Activated CD4-positive, alpha-beta T cell treated with anti-CD3 and anti-CD28 coated beads for 24 hours (primary cell): ENCODE measurements around the gene PADI1.

Source experiments
- DNase-seq, 2 donors: peaks; one replicate each; pipeline ENCODE4 v3.0.0-alpha.2; 2020; ENCODE audit warnings: low read depth in 2 of 2

Gene PADI1, protein sequence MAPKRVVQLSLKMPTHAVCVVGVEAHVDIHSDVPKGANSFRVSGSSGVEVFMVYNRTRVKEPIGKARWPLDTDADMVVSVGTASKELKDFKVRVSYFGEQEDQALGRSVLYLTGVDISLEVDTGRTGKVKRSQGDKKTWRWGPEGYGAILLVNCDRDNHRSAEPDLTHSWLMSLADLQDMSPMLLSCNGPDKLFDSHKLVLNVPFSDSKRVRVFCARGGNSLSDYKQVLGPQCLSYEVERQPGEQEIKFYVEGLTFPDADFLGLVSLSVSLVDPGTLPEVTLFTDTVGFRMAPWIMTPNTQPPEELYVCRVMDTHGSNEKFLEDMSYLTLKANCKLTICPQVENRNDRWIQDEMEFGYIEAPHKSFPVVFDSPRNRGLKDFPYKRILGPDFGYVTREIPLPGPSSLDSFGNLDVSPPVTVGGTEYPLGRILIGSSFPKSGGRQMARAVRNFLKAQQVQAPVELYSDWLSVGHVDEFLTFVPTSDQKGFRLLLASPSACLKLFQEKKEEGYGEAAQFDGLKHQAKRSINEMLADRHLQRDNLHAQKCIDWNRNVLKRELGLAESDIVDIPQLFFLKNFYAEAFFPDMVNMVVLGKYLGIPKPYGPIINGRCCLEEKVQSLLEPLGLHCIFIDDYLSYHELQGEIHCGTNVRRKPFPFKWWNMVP

GRCh38 chr1:17204546-17205440 is at the start of gene PADI1:
Gene PADI1 (plus strand): TSS chr1:17205128. CDS start chr1:17205218, 90 bp downstream.
- DNase-seq: no peak

GRCh38 chr1:17155257-17155920 is 49.5 kb upstream of the PADI1 start:
- DNase-seq: no peak

- no peak for DNase-seq
These were observed 48.8 kb upstream of the PADI1 start for GRCh38 chr1:17156108-17156507.

- DNase-seq: no peak
These were observed 46.0 kb upstream of the PADI1 start for GRCh38 chr1:17158961-17159360.

- no peak for DNase-seq
These were observed 43.7 kb upstream of the PADI1 start for GRCh38 chr1:17161137-17161740.

DNA sequence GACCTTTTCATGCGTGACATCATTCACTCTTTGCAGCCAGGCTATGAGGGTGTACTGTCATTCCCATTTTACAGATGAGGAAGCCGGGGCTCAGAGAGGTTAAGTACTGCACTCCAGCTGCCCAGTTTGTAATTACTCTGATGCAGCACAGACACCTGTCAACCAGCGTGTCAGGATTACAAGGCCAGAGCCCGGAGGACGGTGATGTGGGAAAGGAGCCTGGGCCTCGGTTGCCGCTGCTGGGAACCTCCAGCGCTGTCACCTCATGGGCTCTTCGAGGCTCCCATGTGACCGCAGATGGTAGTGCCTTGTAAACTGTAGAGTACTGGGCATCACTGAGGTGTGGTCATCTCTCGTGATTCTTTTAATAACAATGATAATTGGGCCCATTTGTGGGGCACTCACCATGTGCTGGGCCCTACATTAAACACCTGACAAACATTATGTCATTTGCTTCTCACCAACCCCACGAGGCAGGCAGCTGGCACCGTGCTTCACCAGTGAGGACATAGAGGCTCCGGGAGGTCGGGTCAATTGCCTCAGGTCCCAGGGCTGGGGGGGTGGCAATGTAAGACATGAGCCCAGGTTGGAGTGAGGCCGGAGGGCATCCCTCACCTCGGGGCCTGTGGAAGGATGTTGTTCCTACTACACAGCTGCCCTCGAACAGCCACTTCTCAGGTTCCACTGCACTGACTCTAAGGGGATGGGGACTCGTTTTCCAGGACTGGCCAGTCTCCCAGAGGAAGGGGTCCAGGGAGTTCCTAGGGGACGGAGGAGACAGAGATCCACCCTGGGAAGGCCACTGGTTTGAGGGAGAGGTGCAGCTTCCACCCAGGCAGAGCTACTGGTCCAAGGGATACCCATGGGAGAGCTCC is 42.8 kb upstream of the PADI1 start:
- DNase-seq: no peak

DNA sequence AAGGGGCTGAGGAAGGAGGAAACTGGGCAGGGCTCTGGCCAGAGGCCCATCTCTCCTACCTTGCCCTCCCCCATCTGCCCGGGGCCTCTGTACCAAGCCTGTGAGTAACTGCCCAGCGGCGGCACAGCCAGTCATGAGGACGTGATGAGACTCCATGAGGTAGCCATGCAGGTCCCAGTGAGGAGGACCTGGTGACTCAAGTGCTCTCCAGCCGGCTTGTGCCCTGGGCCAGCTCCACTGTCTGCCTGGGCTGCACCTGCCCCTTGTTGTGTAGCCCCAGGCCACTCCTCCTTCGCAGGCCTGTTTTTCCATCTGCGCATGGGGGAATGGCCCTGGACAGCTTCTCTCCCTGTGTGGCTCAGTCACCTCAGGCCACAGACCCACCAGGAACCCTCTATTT is 42.0 kb upstream of the PADI1 start:
- DNase-seq: no peak

- no peak for DNase-seq
These were observed 41.6 kb upstream of the PADI1 start for GRCh38 chr1:17163371-17163770.

DNA sequence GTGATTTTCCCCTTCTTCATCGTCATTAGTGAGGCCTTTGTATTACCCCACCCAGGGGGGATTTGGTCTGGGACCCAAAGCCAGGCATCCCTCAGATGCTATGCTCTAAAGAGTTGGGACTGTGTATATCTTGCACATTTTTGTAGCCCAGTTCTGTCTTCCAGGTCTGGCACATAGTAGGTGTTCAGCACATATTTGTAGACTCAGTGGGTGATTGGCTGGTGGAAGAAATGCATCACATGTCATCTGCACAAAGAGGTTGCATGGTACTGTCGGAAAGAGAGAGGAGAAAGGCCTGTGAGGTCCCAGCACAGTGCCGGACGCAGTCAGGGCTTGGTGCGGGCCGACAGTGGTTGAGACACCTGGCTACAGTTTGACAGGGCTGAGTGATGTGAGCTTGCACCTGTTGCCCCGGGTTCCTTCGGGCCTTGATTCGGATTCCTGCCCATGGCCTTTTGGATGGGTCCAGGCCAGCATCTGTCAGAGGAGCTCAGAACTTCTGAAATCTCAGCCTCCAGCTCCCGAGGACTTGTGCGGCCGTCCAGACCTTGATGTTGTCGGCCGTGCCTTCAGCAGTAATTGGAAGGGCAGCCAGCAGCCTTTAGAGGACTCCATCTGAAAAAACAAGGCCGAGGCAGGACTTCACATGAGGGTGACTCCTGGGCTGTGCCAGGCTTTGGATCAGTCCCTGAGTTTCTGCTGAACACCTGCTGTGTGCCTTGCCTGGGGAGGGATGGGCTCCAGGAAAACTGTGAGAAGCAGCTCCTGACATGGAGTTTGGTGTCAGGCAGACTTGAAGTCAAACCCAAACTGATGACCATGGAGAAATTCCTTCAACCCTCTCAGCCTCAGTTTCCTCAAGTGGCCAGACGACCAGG is 40.9 kb upstream of the PADI1 start:
- DNase-seq: no peak

- DNase-seq: no peak
These were observed 39.1 kb upstream of the PADI1 start for GRCh38 chr1:17165823-17166222.

GRCh38 chr1:17167041-17167785 is 37.7 kb upstream of the PADI1 start:
- DNase-seq: no peak

GRCh38 chr1:17167786-17168090 is 37.2 kb upstream of the PADI1 start:
- DNase-seq: no peak

DNA sequence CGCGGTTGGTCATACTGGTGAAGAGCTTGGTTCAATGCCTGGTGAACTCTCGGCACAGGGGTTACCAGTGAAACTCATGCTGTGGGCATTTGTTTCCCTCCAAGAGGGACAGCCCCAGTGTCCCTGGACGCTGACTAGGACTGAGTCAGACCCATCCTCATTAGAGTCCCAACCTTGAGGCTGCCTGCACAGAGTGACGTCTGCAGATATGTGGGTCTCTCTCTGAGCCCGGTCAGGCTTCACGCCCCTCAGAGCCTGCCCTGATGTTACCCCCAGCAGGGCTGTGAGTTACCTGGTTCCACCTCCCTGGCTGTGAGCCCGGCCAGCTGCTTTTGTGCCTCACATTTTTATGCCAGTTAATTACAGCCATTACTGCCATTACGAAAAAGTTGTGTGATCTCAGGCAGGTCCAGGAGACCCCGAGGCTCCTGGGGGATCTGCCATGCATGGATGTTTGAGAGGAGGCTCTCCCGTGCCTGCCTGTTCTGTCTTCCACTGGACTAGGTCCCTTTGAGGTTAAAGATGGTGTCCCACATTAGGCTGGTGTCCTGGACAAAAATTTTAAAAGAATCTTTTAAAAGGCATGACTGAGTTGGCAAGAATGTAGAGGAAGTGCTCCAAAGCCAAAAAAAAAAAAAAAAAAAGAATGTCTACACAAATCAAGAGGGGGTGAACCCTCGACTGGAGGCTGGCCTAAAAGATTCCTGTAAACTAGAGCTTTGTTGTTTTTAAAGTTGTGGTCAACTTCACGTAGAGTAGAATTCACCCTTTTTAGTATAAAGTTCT is 36.6 kb upstream of the PADI1 start:
- DNase-seq: no peak

- no peak for DNase-seq
These were observed 34.4 kb upstream of the PADI1 start for GRCh38 chr1:17170571-17170970.

DNA sequence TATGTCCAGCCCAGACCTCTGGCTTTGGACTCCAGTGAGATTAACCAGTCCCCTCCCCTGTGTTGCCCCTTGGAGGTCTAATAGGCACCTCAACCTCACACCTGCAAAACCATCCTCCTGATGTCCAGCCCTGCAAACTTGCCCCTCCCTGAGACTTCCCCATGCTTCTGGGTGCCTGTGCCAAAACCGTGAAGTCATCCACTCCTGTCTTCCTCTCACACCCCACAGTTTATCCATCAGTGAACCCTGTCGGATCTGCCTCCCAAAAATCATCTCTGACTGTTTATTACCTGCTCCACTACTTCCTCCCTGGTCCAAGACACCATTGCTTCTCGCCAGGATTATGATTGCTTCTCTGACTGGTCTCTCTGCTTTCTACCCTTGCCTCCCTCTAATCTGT is 31.7 kb upstream of the PADI1 start:
- no peak for DNase-seq

DNA sequence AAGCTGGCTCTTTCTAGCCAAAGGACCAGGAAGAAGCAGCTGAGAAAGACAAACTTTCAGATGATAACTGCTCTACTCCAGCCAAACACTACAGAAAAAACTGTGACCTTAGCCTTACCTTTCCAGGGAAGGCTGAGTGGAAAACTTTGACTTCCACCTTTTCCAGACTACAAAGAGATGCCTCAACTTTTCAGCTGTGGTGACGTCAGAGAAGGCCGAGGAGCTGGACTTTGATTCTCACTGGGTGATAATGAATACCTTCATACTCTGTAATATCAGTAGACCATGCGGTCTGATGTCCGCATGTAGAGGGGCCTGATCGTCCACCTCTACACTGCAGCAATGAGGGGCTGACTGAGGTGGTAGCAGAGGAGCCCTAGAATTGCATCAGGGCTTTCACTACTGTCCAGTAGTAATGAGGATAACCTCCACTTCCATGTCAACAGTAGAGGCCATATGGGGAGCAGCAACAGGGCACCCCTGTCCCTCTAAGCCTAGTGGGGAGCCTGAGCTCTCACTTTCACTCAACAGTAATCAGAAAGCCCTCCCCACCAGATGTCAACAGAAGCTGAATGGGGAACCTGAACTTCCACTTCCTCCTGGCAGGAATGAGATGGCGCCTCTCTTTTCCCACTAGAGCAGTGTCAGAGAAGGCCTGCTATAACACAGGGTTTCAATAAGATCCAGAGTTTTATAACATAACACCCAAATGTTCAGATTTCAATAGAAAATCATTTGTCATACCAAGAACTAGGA is 28.4 kb upstream of the PADI1 start:
- DNase-seq: no peak

GRCh38 chr1:17177651-17178050 is 27.3 kb upstream of the PADI1 start:
- DNase-seq: no peak
